GM12878 (cell line): ENCODE results near the gene PLS3.

Source experiments
- PML ChIP-seq: IDR thresholded peaks from 2 replicates; pipeline ENCODE4 v1.6.1; 2012; ENCODE audit warnings: low read length, inconsistent platforms
- POLR2A ChIP-seq: IDR thresholded peaks from 2 replicates; pipeline ENCODE4 v1.6.1; 2011; ENCODE audit warnings: low read depth, mild to moderate bottlenecking, low read length
- RAD21 ChIP-seq: IDR thresholded peaks from 2 replicates; pipeline ENCODE4 v1.6.1; 2011; ENCODE audit warnings: mild to moderate bottlenecking, low read depth, low read length, moderate library complexity; ENCODE audit not compliant: insufficient read depth
- RB1 ChIP-seq: fragments of 450-650 bp; formaldehyde crosslinking; IDR thresholded peaks from 2 replicates; pipeline ENCODE4 v1.6.1; 2017; ENCODE audit warnings: mild to moderate bottlenecking, borderline replicate concordance
- SUPT20H ChIP-seq: IDR thresholded peaks from 2 replicates; pipeline ENCODE4 v1.6.1; 2011; ENCODE audit warnings: low read depth, mild to moderate bottlenecking, low read length, moderate library complexity, borderline replicate concordance; ENCODE audit not compliant: control insufficient read depth
- TAF1 ChIP-seq: IDR thresholded peaks from 2 replicates; pipeline ENCODE4 v1.6.1; 2011; ENCODE audit warnings: mild to moderate bottlenecking, low read depth, low read length, borderline replicate concordance

DNA sequence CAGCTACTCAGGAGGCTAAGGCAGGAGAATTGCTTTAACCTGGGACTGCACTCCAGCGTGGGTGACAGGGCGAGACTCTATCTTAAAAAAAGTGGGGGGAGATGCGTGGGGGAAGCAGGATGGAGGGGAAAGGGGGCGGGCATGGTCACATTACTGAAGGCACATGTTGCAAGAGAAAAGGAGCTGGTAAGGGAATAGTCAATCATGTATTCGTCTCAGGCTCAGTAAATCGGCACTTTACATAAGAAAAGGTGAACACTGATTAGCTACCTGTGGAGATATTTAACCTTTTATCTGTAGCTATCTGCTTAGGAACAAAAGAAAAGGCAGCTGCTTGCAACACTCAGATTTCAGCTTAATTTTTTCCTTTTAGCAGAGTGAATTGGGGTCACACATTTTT, 132.5 kb downstream of the PLS3 start:
- TF ChIP-seq RB1 (no peak), PML (no peak), RAD21 (no peak), POLR2A (no peak), SUPT20H (no peak), TAF1 (no peak)
